K562 treated with DMSO at 1 percent for 12 hours (cell line): Measurements from ENCODE around the gene SHOC1. TPM values are rescaled to one million over a fixed set of nuclear protein-coding genes. Genes with fewer than 3 reads are reported as not detected.

Source experiments
- total RNA-seq: library from RNA; unstranded; fragments of 300-600 nt; gene quantifications from 2 replicates; pipeline ENCODE4 v1.2.3, GENCODE V29; 2022; ENCODE audit not compliant: insufficient read depth

SHOC1 gene
- total RNA-seq: not detected in 2 replicates

GRCh38 chr9:111794835-111795556, at the start of gene SHOC1:
Gene SHOC1, minus strand, starts transcription at chr9:111794937. Its CDS starts 3,519 bp downstream, at chr9:111791418.

Other genes with a start within 250 kb of the SHOC1 start
- not detected in 2 replicates for gene PTGR1, start 195.3 kb downstream of the SHOC1 start, total RNA-seq
- gene DNAJC25, start 163.6 kb downstream of the SHOC1 start, total RNA-seq: 3.8 and 7.9 TPM in 2 replicates
- 20.5 and 22.8 TPM in 2 replicates for gene GNG10, start 133.3 kb downstream of the SHOC1 start, total RNA-seq
- gene UGCG, start 101.9 kb upstream of the SHOC1 start, total RNA-seq: 7.2 and 21.0 TPM in 2 replicates